Measurements from ENCODE around the gene PLXNB3.
"Not testable (repeated sequence)": the region's sequence is repeated elsewhere in the genome, so short reads cannot be mapped to it uniquely, and the experiment has no call there.

PLXNB3 gene

GRCh38 chrX:153763989-153764755 lies at the start of gene PLXNB3:
Gene PLXNB3 (plus strand): TSS chrX:153764249. CDS start chrX:153765536, 1,287 bp downstream.
- peak; percentile 66 to 79 for DNase-seq

- no peak for DNase-seq
These were observed 49.8 kb upstream of the PLXNB3 start for GRCh38 chrX:153714256-153714655.

GRCh38 chrX:153717445-153717844 lies 46.6 kb upstream of the PLXNB3 start:
- no peak for DNase-seq

- DNase-seq = no peak
These were observed 44.8 kb upstream of the PLXNB3 start for GRCh38 chrX:153719238-153719637.

DNA sequence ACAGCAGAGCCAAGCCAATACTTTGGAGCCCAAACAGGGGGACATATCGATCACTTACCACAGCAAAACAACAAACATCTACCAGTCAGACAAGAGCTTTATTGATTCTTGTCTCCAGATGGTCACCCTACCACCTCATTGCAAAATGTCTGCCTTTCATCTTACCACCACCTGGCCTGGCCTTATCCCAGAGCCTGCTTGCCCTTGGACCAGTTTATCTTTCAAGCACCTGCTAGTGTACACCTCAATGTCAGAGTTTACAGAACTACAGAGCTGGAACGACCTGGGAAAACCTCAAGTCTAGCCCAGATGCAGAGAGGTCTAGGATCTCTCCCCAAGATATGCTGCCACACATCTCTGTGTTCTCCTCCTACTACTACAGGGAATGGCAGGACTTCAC lies 44.3 kb upstream of the PLXNB3 start:
- no peak for DNase-seq

- no peak for DNase-seq
These were observed 41.2 kb upstream of the PLXNB3 start for GRCh38 chrX:153722704-153723350.

DNA sequence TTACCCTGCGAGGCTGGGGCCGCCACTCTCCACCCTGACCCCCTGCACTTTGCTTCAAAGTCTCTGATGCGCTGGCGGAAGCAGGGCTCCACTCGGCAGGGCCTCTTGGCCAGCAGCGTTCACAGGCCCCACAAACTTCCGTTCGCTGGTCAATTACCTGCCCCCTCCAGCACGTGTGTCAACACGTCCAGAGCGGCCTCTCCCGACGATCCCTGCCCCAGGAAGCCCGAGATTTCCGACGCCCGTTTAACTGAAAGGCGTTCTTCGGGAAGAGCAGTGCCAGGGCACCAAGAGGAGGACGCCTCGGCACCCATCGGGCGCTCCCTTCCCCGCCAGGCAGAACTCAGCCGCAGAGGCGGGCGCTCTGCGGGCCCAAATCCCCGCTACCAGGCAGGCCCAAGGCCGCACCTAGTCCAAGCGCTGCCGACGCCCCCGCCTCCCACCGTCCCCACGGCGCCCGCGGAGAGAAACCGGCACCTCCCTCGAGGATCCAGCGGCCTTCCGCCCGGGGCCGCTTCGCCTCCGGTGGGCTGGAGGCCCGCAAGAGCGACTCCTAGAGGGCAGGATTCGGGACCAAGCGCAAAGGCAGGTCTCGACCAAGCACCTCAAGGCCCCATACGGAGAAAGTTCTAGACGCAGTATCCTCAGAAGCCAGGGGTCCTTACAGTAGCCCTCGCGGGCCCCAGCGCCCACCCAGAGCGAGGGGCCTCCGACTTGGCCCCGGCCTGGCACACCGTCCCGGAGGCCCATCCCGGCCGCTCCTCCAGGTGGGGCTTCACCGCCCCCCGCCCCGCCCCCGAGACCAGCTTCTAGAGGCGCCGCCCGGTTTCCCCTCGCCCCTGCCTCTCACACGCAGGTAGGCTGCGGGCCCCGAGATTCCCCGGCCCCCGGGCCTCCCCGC lies 40.4 kb upstream of the PLXNB3 start:
- peak; percentile 45 to 56 for DNase-seq

GRCh38 chrX:153724252-153725038 lies 39.6 kb upstream of the PLXNB3 start, which contains the start of the genes ABCD1 and BCAP31:
Gene ABCD1 (plus strand): TSS chrX:153724856. CDS start chrX:153725267, 411 bp downstream.
Gene BCAP31 (minus strand): TSS chrX:153724387. CDS start chrX:153723244, 1,143 bp downstream.
- DNase-seq = peak; percentile 84 to 87

GRCh38 chrX:153725039-153725831 lies 38.8 kb upstream of the PLXNB3 start:
- DNase-seq = no peak

GRCh38 chrX:153725832-153726285 lies 38.2 kb upstream of the PLXNB3 start:
- no peak for DNase-seq

- peak in 1 of 2 donors; percentile 18 for DNase-seq
These were observed 37.5 kb upstream of the PLXNB3 start for GRCh38 chrX:153726286-153727122.

DNA sequence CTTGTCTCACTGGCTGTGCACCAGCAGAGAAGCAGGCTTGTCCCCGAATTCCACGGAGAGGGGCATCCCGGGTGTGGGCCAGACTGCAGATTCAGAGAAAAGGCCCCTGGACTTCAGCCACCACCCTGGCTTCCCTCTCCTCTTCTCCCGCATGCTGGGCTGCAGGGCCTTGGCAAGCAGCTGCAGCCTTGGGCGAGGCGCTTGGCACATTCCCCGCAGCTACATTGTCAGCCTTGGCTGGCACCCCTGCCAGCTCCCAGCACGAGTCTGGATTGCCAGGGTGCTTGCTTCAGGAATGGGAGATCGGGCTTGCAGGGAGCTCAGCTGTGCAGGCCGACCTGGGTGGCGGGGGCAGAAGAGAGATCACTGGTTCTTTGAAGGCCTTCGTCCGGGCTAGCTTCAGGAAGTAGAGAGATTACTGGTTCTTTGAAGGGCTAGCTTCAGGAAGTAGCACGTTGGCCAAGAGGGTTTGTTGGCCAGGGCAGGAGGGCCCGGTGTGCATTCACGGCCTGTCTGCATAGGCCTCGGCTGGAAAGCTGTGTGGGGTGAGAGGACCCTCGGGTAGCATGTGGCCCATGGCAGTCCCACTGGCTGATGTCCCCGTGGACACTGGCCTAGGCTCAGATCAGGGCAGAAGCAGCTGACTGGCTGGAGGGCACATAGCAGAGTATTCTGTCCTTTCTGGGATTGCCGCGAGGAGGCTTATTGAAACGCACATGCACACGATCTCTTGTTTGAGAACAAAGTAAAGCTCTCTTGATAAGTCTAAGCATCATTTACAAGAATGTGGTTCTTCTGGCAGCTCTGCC lies 36.7 kb upstream of the PLXNB3 start:
- no peak for DNase-seq

DNA sequence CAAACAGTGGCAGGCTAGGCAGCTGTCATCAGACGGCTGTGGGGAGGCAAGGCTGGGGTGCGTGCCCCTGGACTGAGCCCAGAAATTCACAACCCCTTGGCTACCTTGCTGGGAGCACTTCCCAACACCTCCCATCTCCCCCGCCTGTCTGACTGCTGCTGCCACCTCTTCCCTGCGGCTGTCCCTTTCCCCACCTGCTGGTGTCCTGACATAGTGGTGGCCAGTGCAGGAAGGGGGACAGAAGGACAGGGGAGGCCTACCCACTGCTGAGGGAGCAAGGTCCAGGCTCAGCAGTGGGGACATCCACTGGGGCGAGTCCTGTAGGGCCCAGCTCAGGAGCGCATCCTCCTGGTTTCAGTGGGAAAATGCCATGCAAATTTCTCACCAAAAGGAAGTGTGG lies 36.0 kb upstream of the PLXNB3 start:
- no peak for DNase-seq

GRCh38 chrX:153728951-153729631 lies 35.0 kb upstream of the PLXNB3 start:
- DNase-seq = no peak

DNA sequence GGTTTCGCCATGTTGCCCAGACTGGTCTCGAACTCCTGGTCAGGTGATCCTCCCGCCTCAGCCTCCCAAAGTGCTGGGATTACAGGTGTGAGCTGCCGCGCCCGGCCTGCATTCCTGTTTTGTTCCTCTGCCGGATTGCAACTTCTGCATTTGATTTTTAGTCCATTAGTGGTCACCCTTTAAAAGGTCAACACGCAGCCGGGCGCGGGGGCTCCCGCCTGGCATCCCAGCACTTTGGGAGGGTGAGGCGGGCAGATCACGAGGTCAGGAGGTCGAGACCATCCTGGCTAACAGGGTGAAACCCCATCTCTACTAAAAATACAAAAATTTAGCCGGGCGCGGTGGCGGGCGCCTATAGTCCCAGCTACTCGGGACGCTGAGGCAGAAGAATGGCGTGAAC lies 33.9 kb upstream of the PLXNB3 start:
- DNase-seq = not testable (repeated sequence)

DNA sequence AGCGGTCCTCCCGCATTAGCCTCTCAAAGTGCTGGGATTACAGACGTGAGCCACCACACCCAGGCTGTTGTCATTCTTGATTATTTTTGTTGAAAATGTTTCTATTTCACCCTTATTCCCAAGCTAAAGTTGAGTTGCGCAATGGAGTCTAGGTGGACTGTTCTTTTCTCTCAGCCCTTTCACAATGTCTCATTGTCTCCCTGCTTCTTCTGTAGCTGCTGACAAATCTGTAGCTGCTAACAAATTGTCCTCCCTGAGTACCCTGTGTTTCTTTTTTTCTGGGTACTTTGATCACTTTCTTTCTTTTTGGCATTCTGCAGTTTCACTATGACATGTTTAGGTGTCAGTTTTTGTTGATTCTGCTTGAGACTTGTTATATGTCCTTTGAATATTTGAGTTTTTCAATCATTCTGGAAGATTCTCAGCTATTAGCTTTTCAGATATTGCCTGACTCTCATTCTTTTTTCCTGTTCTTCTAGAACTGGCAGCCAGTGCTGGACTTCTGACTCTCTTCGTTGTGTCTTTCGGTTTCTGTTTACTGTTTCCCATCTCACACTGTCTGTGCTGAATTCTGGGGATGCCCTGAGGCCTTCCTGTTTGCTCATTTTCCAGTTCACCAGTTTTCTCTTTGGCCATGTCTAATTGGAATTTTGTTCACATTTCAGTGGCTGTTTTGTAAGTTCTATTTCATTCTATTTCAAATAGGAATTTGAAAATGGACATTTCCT lies 32.8 kb upstream of the PLXNB3 start:
- no peak for DNase-seq

DNA sequence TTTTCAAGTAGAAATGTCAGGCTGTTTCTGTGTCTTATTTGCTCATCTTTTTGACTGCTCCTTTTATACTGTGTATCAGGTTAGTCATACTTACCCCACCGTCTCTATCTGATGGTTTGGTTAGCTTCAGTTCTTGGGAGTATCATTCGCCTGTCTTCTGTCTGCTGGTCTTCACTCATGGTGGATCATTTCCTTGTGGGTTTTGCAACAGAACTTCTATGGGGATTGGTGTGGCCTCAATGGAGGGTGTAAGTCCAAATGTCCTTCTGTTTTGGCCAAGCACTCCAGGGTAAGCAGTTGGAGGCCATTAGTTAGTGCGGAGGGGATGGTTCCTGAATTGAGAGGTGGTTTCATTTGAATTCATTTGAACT lies 32.2 kb upstream of the PLXNB3 start:
- DNase-seq = no peak

DNA sequence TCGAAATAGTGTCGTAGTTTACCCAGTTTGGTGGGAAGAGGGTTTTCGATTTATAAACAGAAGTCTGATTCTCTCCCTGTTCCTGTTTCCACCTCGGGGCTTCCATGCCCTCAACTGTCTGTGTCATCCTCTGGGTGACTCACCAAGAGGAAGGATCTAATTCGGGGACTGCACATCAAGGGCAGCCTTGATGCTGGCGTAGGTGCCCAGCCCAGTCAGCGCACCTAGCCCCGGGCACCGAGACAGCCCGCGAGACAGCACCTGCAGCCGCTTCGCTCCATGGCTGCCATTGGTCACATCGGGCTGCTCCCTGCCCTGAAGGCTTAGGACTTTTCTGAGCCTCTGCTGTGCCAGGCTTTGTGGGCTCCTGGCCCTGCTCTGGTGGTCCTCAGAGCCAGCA lies 31.6 kb upstream of the PLXNB3 start:
- DNase-seq = no peak
